ENCODE results near the gene SLC9A7. TPM values are rescaled to one million over a fixed set of nuclear protein-coding genes. Genes with fewer than 3 reads are reported as not detected.

SLC9A7 gene
- total RNA-seq, 3 donors from 2014 or later = 1.6 to 28.1 (median 12.8) TPM

GRCh38 chrX:46703980-46704379, 54.9 kb downstream of the SLC9A7 start:
- Histone ChIP-seq H3K4me1 (no peaks in the 10 kb centered on the region), H3K27ac (no peak overlapping the region), H3K27me3 (peaks cover 0 to 24% of the 10 kb centered on the region in 2 donors), H3K4me3 (no peak overlapping the region), H3K36me3 (no peaks in the 10 kb centered on the region), H3K9me3 (no peaks in the 10 kb centered on the region)
- TF ChIP-seq POLR2A (IDR thresholded peaks at IDR 0.05) = no peak
- TF ChIP-seq POLR2AphosphoS5 (IDR thresholded peaks at IDR 0.05) = no peak
- TF ChIP-seq CTCF (IDR thresholded peaks at IDR 0.05) = no peak
- intact Hi-C loops (cut with DNase I; ENCODE audit: low total_unique reads) = no loop called here
- no peak for DNase-seq (ENCODE audit: low spot score in 2 of 2)

- no peak for TF ChIP-seq POLR2A (IDR thresholded peaks at IDR 0.05)
- no peak for TF ChIP-seq POLR2AphosphoS5 (IDR thresholded peaks at IDR 0.05)
- TF ChIP-seq CTCF (IDR thresholded peaks at IDR 0.05) = no peak
- peaks cover 0 to 18% of the 10 kb centered on the region in 2 donors for H3K27me3 ChIP-seq
- no peaks in the 10 kb centered on the region for H3K9me3 ChIP-seq
- H3K27ac ChIP-seq = no peak overlapping the region
- no peak overlapping the region for H3K4me3 ChIP-seq
- no peaks in the 10 kb centered on the region for H3K36me3 ChIP-seq
- intact Hi-C loops (cut with DNase I; ENCODE audit: low total_unique reads) = no loop called here
- H3K4me1 ChIP-seq = no peaks in the 10 kb centered on the region
- DNase-seq (ENCODE audit: low spot score in 2 of 2) = no peak
Measured at GRCh38 chrX:46698691-46699090, 60.2 kb downstream of the SLC9A7 start.

GRCh38 chrX:46695491-46695890, 63.4 kb downstream of the SLC9A7 start:
- TF ChIP-seq POLR2AphosphoS5 (IDR thresholded peaks at IDR 0.05) (no peak), POLR2A (IDR thresholded peaks at IDR 0.05) (no peak), CTCF (IDR thresholded peaks at IDR 0.05) (no peak)
- Histone ChIP-seq H3K4me3 (no peak overlapping the region), H3K9me3 (no peaks in the 10 kb centered on the region), H3K4me1 (no peaks in the 10 kb centered on the region), H3K27ac (no peak overlapping the region), H3K27me3 (peaks cover 0 to 13% of the 10 kb centered on the region in 2 donors), H3K36me3 (no peaks in the 10 kb centered on the region)
- intact Hi-C loops (cut with DNase I; ENCODE audit: low total_unique reads) = no loop called here
- DNase-seq (ENCODE audit: low spot score in 2 of 2) = no peak

GRCh38 chrX:46694549-46694948, 64.4 kb downstream of the SLC9A7 start:
- peaks cover 0 to 12% of the 10 kb centered on the region in 2 donors for H3K27me3 ChIP-seq
- intact Hi-C loops (cut with DNase I; ENCODE audit: low total_unique reads) = no loop called here
- no peaks in the 10 kb centered on the region for H3K4me1 ChIP-seq
- H3K36me3 ChIP-seq = no peaks in the 10 kb centered on the region
- peaks cover 0 to 3% of the 10 kb centered on the region in 2 donors for H3K9me3 ChIP-seq
- DNase-seq (ENCODE audit: low spot score in 2 of 2) = no peak
- H3K27ac ChIP-seq = no peak overlapping the region
- no peak overlapping the region for H3K4me3 ChIP-seq
- TF ChIP-seq POLR2AphosphoS5 (IDR thresholded peaks at IDR 0.05) = no peak
- TF ChIP-seq POLR2A (IDR thresholded peaks at IDR 0.05) = no peak
- no peak for TF ChIP-seq CTCF (IDR thresholded peaks at IDR 0.05)

GRCh38 chrX:46693149-46693548, 65.8 kb downstream of the SLC9A7 start:
- Histone ChIP-seq H3K4me1 (no peaks in the 10 kb centered on the region), H3K9me3 (peaks cover 0 to 3% of the 10 kb centered on the region in 2 donors), H3K4me3 (no peak overlapping the region), H3K27me3 (peaks cover 0 to 6% of the 10 kb centered on the region in 2 donors), H3K36me3 (no peaks in the 10 kb centered on the region), H3K27ac (no peak overlapping the region)
- no peak for DNase-seq (ENCODE audit: low spot score in 2 of 2)
- intact Hi-C loops (cut with DNase I; ENCODE audit: low total_unique reads) = no loop called here
- TF ChIP-seq CTCF (IDR thresholded peaks at IDR 0.05) (no peak), POLR2A (IDR thresholded peaks at IDR 0.05) (no peak), POLR2AphosphoS5 (IDR thresholded peaks at IDR 0.05) (no peak)
